Activated CD8-positive, alpha-beta memory T cell treated with anti-CD3 and anti-CD28 coated beads, Interleukin-2, amount 50 U/mL, for 1 hour (primary cell): Measurements from ENCODE around the gene CFAP157.
"Not testable (repeated sequence)": the region's sequence is repeated elsewhere in the genome, so short reads cannot be mapped to it uniquely, and the experiment has no call there.

ENCODE experiments used
- DNase-seq: peaks from one replicate; pipeline ENCODE4 v3.0.0-alpha.2; 2020; ENCODE audit errors: extremely low read depth

CFAP157 gene

GRCh38 chr9:127735530-127736185 lies 28.9 kb downstream of the CFAP157 start:
- DNase-seq, result no peak

- DNase-seq, result no peak
Measured at GRCh38 chr9:127738666-127739065, 31.9 kb downstream of the CFAP157 start.

- no peak for DNase-seq
Measured at GRCh38 chr9:127739614-127740330, 33.0 kb downstream of the CFAP157 start.

GRCh38 chr9:127741831-127742434 lies 35.1 kb downstream of the CFAP157 start:
- no peak for DNase-seq

GRCh38 chr9:127742435-127743088 lies 35.8 kb downstream of the CFAP157 start:
- no peak for DNase-seq

GRCh38 chr9:127744398-127745110 lies 37.8 kb downstream of the CFAP157 start:
- DNase-seq, result no peak

- DNase-seq, result no peak
Measured at GRCh38 chr9:127746959-127747569, 40.3 kb downstream of the CFAP157 start.

- DNase-seq, result no peak
Measured at GRCh38 chr9:127749090-127749787, 42.5 kb downstream of the CFAP157 start.

- no peak for DNase-seq
Measured at GRCh38 chr9:127751269-127752054, 44.7 kb downstream of the CFAP157 start.

- DNase-seq, result no peak
Measured at GRCh38 chr9:127753148-127753547, 46.4 kb downstream of the CFAP157 start.

- DNase-seq, result no peak
Measured at GRCh38 chr9:127753622-127754021, 46.8 kb downstream of the CFAP157 start.

GRCh38 chr9:127754099-127755060 lies 47.6 kb downstream of the CFAP157 start:
- no peak for DNase-seq

GRCh38 chr9:127755061-127756060 lies 48.6 kb downstream of the CFAP157 start:
- no peak for DNase-seq

GRCh38 chr9:127756233-127756632 lies 49.4 kb downstream of the CFAP157 start:
- DNase-seq, result no peak

GRCh38 chr9:127756776-127757175 lies 50.0 kb downstream of the CFAP157 start:
- not testable (repeated sequence) for DNase-seq

- DNase-seq, result no peak
Measured at GRCh38 chr9:127758843-127759242, 52.1 kb downstream of the CFAP157 start.

- DNase-seq, result no peak
Measured at GRCh38 chr9:127761061-127761460, 54.3 kb downstream of the CFAP157 start.
